GM12873 (cell line): ENCODE data around the gene TUT7.

ENCODE experiments used
- TF ChIP-seq, protein P1 (sequence below): IDR thresholded peaks from 2 replicates; pipeline ENCODE4 v1.5.1; 2012; ENCODE audit warnings: low read depth, mild to moderate bottlenecking, moderate library complexity, low read length, control low read depth; ENCODE audit not compliant: insufficient read depth; ENCODE audit errors: missing control alignments

The TUT7 gene

GRCh38 chr9:86259557-86259956, 94.7 kb downstream of the TUT7 start, which contains the start of gene C9orf153:
Gene C9orf153 (minus strand): TSS chr9:86259657. CDS start chr9:86229603, 30,054 bp downstream.
- TF ChIP-seq, protein P1, sequence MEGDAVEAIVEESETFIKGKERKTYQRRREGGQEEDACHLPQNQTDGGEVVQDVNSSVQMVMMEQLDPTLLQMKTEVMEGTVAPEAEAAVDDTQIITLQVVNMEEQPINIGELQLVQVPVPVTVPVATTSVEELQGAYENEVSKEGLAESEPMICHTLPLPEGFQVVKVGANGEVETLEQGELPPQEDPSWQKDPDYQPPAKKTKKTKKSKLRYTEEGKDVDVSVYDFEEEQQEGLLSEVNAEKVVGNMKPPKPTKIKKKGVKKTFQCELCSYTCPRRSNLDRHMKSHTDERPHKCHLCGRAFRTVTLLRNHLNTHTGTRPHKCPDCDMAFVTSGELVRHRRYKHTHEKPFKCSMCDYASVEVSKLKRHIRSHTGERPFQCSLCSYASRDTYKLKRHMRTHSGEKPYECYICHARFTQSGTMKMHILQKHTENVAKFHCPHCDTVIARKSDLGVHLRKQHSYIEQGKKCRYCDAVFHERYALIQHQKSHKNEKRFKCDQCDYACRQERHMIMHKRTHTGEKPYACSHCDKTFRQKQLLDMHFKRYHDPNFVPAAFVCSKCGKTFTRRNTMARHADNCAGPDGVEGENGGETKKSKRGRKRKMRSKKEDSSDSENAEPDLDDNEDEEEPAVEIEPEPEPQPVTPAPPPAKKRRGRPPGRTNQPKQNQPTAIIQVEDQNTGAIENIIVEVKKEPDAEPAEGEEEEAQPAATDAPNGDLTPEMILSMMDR: no peak

- TF ChIP-seq, protein P1: no peak
Measured at GRCh38 chr9:86257391-86257790, 96.8 kb downstream of the TUT7 start.

DNA sequence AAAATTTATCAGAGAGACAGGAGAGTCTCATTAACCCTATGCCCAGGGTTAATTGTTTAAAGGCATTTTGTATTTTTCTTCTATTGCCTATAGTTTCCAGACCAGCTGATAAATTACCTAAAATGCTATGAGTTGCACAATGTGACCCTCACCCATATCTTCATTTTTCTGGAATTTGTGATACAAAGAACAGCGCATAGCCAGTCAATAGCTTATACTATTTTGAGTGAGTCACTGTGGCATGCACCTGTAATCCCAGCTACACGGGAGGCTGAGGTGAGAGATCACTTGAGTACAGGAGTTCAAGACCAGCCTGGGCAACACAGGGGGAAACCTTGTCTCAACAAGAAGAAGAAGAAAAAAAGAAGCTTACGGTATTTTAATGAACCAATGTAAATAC, 97.6 kb downstream of the TUT7 start:
- TF ChIP-seq, protein P1: no peak

DNA sequence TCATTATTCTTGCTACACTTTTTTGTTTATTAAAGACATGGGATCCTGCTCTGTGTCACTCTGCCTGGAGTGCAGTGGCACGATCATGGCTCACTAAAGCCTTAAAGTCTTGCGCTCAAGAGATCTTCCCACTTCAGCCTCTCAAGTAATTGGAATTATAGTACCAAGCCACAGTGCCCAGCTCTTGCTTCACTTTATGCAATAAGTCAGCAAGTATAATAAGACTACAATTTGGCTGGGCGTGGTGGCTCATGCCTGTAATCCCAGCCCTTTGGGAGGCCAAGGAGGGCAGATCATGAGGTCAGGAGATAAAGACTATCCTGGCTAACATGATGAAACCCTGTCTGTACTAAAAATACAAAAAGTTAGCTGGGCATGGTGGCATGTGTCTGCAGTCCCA, 100.6 kb downstream of the TUT7 start:
- TF ChIP-seq, protein P1: no peak

GRCh38 chr9:86252870-86253269, 101.3 kb downstream of the TUT7 start:
- TF ChIP-seq, protein P1: no peak

GRCh38 chr9:86250123-86250522, 104.1 kb downstream of the TUT7 start:
- TF ChIP-seq, protein P1: no peak

GRCh38 chr9:86248746-86249145, 105.5 kb downstream of the TUT7 start:
- TF ChIP-seq, protein P1: no peak
